Neural progenitor cell (in vitro differentiated cells): Measurements from ENCODE around the gene ZC3H12C. TPM values are rescaled to one million over a fixed set of nuclear protein-coding genes. Genes with fewer than 3 reads are reported as not detected.
A peak's percentile ranks its signal among the peaks of the same experiment; 100 is the strongest.

Source experiments
- DNase-seq: peaks from one replicate; pipeline ENCODE4 v3.0.0-alpha.2; 2016; ENCODE audit warnings: low spot score
- H2AFZ ChIP-seq: fragments of 200-600 bp; sonication (generic); replicated peaks from 2 replicates; pipeline ENCODE4 v1.6.1; 2016; ENCODE audit warnings: antibody characterized with exemption
- H3F3A ChIP-seq: fragments of 200-600 bp; sonication (generic); 2 replicates; pipeline ENCODE4 v1.6.1; 2016; ENCODE audit warnings: antibody characterized with exemption, low read depth
- H3K27ac ChIP-seq: fragments of 200-600 bp; sonication (generic); 2 replicates; pipeline ENCODE4 v1.5.1; 2016; ENCODE audit warnings: mild to moderate bottlenecking
- H3K27me3 ChIP-seq: fragments of 200-600 bp; sonication (generic); 2 replicates; pipeline ENCODE4 v1.6.1; 2016; ENCODE audit warnings: mild to moderate bottlenecking, moderate library complexity
- H3K36me3 ChIP-seq: fragments of 200-600 bp; sonication (generic); 2 replicates; pipeline ENCODE4 v1.5.1; 2016
- H3K4me1 ChIP-seq: fragments of 200-600 bp; sonication (generic); 2 replicates; pipeline ENCODE4 v1.6.1; 2016; ENCODE audit warnings: mixed run types
- H3K4me2 ChIP-seq: fragments of 200-600 bp; sonication (generic); 2 replicates; pipeline ENCODE4 v1.6.1; 2016
- H3K4me3 ChIP-seq: fragments of 200-600 bp; sonication (generic); 2 replicates; pipeline ENCODE4 v1.5.1; 2016
- H3K79me2 ChIP-seq: fragments of 200-600 bp; sonication (generic); 2 replicates; pipeline ENCODE4 v1.6.1; 2016; ENCODE audit warnings: low read depth
- H3K9ac ChIP-seq: fragments of 200-600 bp; sonication (generic); 2 replicates; pipeline ENCODE4 v1.6.1; 2016
- H3K9me3 ChIP-seq: fragments of 200-600 bp; sonication (generic); 2 replicates; pipeline ENCODE4 v1.5.1; 2016; ENCODE audit warnings: low read depth
- H4K20me1 ChIP-seq: fragments of 200-600 bp; sonication (generic); 2 replicates; pipeline ENCODE4 v1.6.1; 2016; ENCODE audit warnings: low read depth
- H3K27ac Mint-ChIP-seq: 3 replicates; pipeline ENCODE4 v1.8.0; 2021; ENCODE audit warnings: mixed read lengths
- H3K27me3 Mint-ChIP-seq: 2 replicates; pipeline ENCODE4 v1.8.0; 2022; ENCODE audit warnings: low read depth, mild to moderate bottlenecking, inconsistent platforms, moderate library complexity, mixed read lengths; ENCODE audit not compliant: insufficient read depth
- H3K36me3 Mint-ChIP-seq: 3 replicates; pipeline ENCODE4 v1.8.0; 2021; ENCODE audit warnings: mixed read lengths
- H3K4me1 Mint-ChIP-seq: 3 replicates; pipeline ENCODE4 v1.8.0; 2021; ENCODE audit warnings: mixed read lengths
- H3K4me3 Mint-ChIP-seq: 3 replicates; pipeline ENCODE4 v1.8.0; 2021; ENCODE audit warnings: mild to moderate bottlenecking, moderate library complexity, mixed read lengths
- H3K9me3 Mint-ChIP-seq: 3 replicates; pipeline ENCODE4 v1.8.0; 2020; ENCODE audit warnings: mixed read lengths
- EZH2 ChIP-seq: fragments of 200-600 bp; sonication (generic); IDR thresholded peaks from 2 replicates; pipeline ENCODE4 v1.6.1; 2017; ENCODE audit warnings: antibody characterized with exemption, mild to moderate bottlenecking, moderate library complexity
- EZH2phosphoT487 ChIP-seq: fragments of 200-600 bp; sonication (generic); IDR thresholded peaks from 2 replicates; pipeline ENCODE4 v1.6.1; 2017; ENCODE audit warnings: antibody characterized with exemption
- total RNA-seq: library from RNA; depleted of rRNA; stranded (reverse); fragments of >200 nt; gene quantifications from 2 replicates; pipeline ENCODE4 v1.2.3, GENCODE V29; 2015; ENCODE audit warnings: low replicate concordance
- TF ChIP-seq, protein P1 (sequence below): fragments of 200-600 bp; sonication (generic); IDR thresholded peaks from 2 replicates; pipeline ENCODE4 v1.5.1; 2017; ENCODE audit warnings: antibody characterized with exemption, mild to moderate bottlenecking

Gene ZC3H12C
- total RNA-seq, 1 donor from 2014 or later = 31.8 TPM

DNA sequence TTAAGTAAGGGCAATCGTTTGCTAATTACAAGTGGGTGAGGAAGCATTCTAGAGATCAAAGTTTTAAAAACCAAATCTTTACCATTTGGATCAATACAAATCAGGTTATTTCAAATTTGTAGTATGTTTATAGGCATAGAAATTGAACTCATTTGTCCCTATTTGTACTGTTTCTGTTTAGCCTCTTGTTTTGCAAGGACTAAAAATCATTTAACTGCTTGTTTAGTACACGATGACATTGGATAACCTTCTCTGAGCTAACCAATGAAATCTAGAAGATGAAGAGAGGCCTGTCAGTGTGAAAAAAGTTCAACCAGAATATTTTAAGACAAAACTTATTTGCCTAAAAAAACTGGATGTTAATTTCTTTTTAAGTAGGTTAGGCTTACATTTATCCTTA lies 40.0 kb downstream of the ZC3H12C start:
- Histone ChIP-seq H3K9me3 (no peaks in the 10 kb centered on the region), H4K20me1 (peaks cover 44% of the 10 kb centered on the region), H3K9ac (no peak overlapping the region), H3K27me3 (no peaks in the 10 kb centered on the region), H3F3A (peaks cover 48% of the 10 kb centered on the region), H3K4me3 (peak overlapping the region; percentile 56), H2AFZ (no peak overlapping the region), H3K27ac (no peak overlapping the region), H3K36me3 (peaks cover 12% of the 10 kb centered on the region), H3K79me2 (peaks cover 85% of the 10 kb centered on the region), H3K4me2 (peak overlapping the region; percentile 75), H3K4me1 (peaks cover 49% of the 10 kb centered on the region)
- Mint-ChIP-seq H3K4me1 (peaks cover 55% of the 10 kb centered on the region), H3K9me3 (peaks cover 10% of the 10 kb centered on the region), H3K4me3 (peak overlapping the region; percentile 82), H3K27me3 (no peaks in the 10 kb centered on the region), H3K27ac (peak overlapping the region; percentile 85), H3K36me3 (peaks cover 25% of the 10 kb centered on the region)
- TF ChIP-seq, protein P1, sequence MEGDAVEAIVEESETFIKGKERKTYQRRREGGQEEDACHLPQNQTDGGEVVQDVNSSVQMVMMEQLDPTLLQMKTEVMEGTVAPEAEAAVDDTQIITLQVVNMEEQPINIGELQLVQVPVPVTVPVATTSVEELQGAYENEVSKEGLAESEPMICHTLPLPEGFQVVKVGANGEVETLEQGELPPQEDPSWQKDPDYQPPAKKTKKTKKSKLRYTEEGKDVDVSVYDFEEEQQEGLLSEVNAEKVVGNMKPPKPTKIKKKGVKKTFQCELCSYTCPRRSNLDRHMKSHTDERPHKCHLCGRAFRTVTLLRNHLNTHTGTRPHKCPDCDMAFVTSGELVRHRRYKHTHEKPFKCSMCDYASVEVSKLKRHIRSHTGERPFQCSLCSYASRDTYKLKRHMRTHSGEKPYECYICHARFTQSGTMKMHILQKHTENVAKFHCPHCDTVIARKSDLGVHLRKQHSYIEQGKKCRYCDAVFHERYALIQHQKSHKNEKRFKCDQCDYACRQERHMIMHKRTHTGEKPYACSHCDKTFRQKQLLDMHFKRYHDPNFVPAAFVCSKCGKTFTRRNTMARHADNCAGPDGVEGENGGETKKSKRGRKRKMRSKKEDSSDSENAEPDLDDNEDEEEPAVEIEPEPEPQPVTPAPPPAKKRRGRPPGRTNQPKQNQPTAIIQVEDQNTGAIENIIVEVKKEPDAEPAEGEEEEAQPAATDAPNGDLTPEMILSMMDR = no peak
- no peak for TF ChIP-seq EZH2phosphoT487
- TF ChIP-seq EZH2 = no peak
- no peak for DNase-seq

DNA sequence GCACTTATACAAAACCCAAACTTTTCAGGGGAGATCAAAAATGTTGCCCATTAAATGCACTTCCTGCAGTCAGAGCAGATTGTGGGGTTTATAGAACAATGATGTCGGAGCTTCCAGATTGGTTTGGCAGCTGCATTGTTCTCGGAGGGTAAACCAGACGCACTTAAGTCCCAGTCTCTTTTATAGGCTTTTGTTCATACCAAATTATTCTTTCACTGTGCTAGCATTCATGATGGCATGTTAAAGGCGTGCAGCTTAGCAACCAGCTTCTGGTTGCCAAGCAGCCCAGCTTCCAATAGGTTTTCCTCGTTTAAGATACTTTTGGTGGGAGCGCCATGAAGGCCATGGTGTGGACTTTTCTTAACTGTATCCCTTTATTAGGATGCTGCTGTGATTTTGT lies 40.9 kb downstream of the ZC3H12C start:
- H3K4me1 ChIP-seq = peaks cover 41% of the 10 kb centered on the region
- peak overlapping the region; percentile 56 for H3K4me3 ChIP-seq
- DNase-seq = peak; percentile 85
- peaks cover 54% of the 10 kb centered on the region for H4K20me1 ChIP-seq
- no peak overlapping the region for H2AFZ ChIP-seq
- H3K36me3 ChIP-seq = peaks cover 12% of the 10 kb centered on the region
- Mint-ChIP-seq H3K27ac (peak overlapping the region; percentile 48), H3K9me3 (peaks cover 10% of the 10 kb centered on the region), H3K4me3 (peak overlapping the region; percentile 82), H3K4me1 (peaks cover 45% of the 10 kb centered on the region), H3K27me3 (no peaks in the 10 kb centered on the region), H3K36me3 (peaks cover 29% of the 10 kb centered on the region)
- H3K27ac ChIP-seq = peak overlapping the region; percentile 62
- peaks cover 39% of the 10 kb centered on the region for H3F3A ChIP-seq
- H3K4me2 ChIP-seq = peak overlapping the region; percentile 75
- H3K27me3 ChIP-seq = no peaks in the 10 kb centered on the region
- no peak overlapping the region for H3K9ac ChIP-seq
- no peak for TF ChIP-seq EZH2
- TF ChIP-seq EZH2phosphoT487 = no peak
- TF ChIP-seq, protein P1 = no peak
- no peaks in the 10 kb centered on the region for H3K9me3 ChIP-seq
- peaks cover 90% of the 10 kb centered on the region for H3K79me2 ChIP-seq

DNA sequence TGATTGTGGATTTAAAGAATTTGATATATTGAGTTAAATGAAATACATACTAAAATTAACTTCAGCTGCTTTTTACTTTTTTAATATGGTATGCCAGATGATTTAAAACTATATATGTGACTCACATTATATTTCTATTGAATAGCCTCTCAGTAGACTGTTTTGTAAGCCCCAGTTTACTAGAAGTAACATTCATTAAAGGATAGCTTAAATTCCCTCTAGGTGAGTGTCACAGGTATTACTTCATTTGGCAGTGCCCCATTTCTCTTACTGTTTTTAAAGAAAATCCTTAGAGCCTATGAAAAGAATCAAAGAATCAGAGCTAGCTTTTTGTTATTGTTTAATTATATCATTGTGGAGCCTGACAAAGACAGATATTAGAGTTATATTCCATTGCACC lies 48.6 kb downstream of the ZC3H12C start:
- H3K4me3 Mint-ChIP-seq = no peak overlapping the region
- no peak overlapping the region for H3K27ac Mint-ChIP-seq
- Histone ChIP-seq H3K27ac (no peak overlapping the region), H3K9me3 (no peaks in the 10 kb centered on the region), H3K4me1 (no peaks in the 10 kb centered on the region), H3K4me3 (no peak overlapping the region), H2AFZ (no peak overlapping the region), H3K79me2 (peaks cover 89% of the 10 kb centered on the region), H3K27me3 (no peaks in the 10 kb centered on the region), H3K36me3 (peaks cover 17% of the 10 kb centered on the region), H4K20me1 (peaks cover 91% of the 10 kb centered on the region), H3F3A (no peaks in the 10 kb centered on the region), H3K4me2 (no peak overlapping the region), H3K9ac (no peak overlapping the region)
- H3K36me3 Mint-ChIP-seq = peaks cover 72% of the 10 kb centered on the region
- no peak for DNase-seq
- peaks cover 37% of the 10 kb centered on the region for H3K9me3 Mint-ChIP-seq
- H3K4me1 Mint-ChIP-seq = peaks cover 3% of the 10 kb centered on the region
- TF ChIP-seq, protein P1 = no peak
- TF ChIP-seq EZH2phosphoT487 = no peak
- H3K27me3 Mint-ChIP-seq = peaks cover 2% of the 10 kb centered on the region
